ENCODE measurements around the gene PTN.

The PTN gene

GRCh38 chr7:137335814-137336213, 7.7 kb downstream of the PTN start (continued):
- no peak for TF ChIP-seq ZNF302 (tag by site-specific recombination; IDR thresholded peaks at IDR 0.05; ENCODE audit: low read depth)
- TF ChIP-seq, protein P1, sequence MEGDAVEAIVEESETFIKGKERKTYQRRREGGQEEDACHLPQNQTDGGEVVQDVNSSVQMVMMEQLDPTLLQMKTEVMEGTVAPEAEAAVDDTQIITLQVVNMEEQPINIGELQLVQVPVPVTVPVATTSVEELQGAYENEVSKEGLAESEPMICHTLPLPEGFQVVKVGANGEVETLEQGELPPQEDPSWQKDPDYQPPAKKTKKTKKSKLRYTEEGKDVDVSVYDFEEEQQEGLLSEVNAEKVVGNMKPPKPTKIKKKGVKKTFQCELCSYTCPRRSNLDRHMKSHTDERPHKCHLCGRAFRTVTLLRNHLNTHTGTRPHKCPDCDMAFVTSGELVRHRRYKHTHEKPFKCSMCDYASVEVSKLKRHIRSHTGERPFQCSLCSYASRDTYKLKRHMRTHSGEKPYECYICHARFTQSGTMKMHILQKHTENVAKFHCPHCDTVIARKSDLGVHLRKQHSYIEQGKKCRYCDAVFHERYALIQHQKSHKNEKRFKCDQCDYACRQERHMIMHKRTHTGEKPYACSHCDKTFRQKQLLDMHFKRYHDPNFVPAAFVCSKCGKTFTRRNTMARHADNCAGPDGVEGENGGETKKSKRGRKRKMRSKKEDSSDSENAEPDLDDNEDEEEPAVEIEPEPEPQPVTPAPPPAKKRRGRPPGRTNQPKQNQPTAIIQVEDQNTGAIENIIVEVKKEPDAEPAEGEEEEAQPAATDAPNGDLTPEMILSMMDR (tag by site-specific recombination; IDR thresholded peaks at IDR 0.05) = no peak

GRCh38 chr7:137331378-137331777, 12.2 kb downstream of the PTN start:
- Histone ChIP-seq H3K27ac (ENCODE audit: extremely low read depth, low read depth, low read length) (no peak overlapping the region), H3K4me1 (ENCODE audit: control insufficient read depth, insufficient read depth, low read length) (no peaks in the 10 kb centered on the region), H3K36me3 (ENCODE audit: control insufficient read depth in 2 of 2, insufficient read depth in 1 of 2, low read length in 2 of 2) (no peaks in the 10 kb centered on the region), H3K9me3 (ENCODE audit: control insufficient read depth, insufficient read depth, low read depth, low read length) (no peaks in the 10 kb centered on the region), H3K4me3 (ENCODE audit: low read depth, low read length) (no peak overlapping the region)
- CTCF ChIA-PET = interaction anchor here (0.7 kb wide), 1 partner anchor 95 kb away, joined by 3 read pairs; no protein-coding TSS in a partner anchor
- TF ChIP-seq ZNF777 (tag by site-specific recombination; IDR thresholded peaks at IDR 0.05; ENCODE audit: borderline replicate concordance) (no peak), ZNF26 (tag by site-specific recombination; IDR thresholded peaks at IDR 0.05) (no peak), ZNF830 (tag by site-specific recombination; IDR thresholded peaks at IDR 0.05; ENCODE audit: low read depth) (no peak), ZNF670 (tag by site-specific recombination; IDR thresholded peaks at IDR 0.05; ENCODE audit: low read depth) (no peak), ZNF311 (tag by site-specific recombination; IDR thresholded peaks at IDR 0.05; ENCODE audit: borderline replicate concordance) (no peak), ZNF16 (tag by site-specific recombination; IDR thresholded peaks at IDR 0.05; ENCODE audit: low read depth) (no peak), ZNF549 (tag by site-specific recombination; IDR thresholded peaks at IDR 0.05) (no peak), ZNF580 (tag by site-specific recombination; IDR thresholded peaks at IDR 0.05) (no peak), SP2 (tag by site-specific recombination; IDR thresholded peaks at IDR 0.05) (no peak)
- TF ChIP-seq, protein P2, sequence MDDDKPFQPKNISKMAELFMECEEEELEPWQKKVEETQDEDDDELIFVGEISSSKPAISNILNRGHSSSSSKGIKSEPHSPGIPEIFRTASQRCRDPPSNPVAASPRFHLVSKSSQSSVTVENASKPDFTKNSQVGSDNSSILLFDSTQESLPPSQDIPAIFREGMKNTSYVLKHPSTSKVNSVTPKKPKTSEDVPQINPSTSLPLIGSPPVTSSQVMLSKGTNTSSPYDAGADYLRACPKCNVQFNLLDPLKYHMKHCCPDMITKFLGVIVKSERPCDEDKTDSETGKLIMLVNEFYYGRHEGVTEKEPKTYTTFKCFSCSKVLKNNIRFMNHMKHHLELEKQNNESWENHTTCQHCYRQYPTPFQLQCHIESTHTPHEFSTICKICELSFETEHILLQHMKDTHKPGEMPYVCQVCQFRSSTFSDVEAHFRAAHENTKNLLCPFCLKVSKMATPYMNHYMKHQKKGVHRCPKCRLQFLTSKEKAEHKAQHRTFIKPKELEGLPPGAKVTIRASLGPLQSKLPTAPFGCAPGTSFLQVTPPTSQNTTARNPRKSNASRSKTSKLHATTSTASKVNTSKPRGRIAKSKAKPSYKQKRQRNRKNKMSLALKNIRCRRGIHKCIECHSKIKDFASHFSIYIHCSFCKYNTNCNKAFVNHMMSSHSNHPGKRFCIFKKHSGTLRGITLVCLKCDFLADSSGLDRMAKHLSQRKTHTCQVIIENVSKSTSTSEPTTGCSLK (tag by site-specific recombination; IDR thresholded peaks at IDR 0.05) = no peak
- POLR2A ChIA-PET = no interaction called here

DNA sequence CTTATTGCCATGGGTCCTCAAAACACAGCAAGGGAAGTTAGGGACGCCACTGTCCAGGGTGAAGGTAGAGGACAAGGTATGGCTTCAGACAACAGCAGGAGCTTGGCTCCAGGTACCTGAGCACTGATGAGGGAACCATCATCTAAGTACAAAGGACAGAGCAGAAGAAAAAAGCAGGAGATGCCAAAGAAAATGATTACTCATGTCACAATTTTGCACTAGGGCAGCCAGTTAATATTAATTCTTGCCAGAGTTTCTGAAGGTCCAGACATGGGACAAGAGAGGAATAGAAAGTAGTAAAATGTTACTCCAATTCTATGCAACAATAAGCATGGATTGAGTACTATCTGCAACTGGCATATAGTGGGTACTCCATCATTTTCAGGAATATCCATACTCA, 14.1 kb downstream of the PTN start:
- Histone ChIP-seq H3K4me1 (ENCODE audit: control insufficient read depth, insufficient read depth, low read length) (no peaks in the 10 kb centered on the region), H3K36me3 (ENCODE audit: control insufficient read depth in 2 of 2, insufficient read depth in 1 of 2, low read length in 2 of 2) (no peaks in the 10 kb centered on the region), H3K9me3 (ENCODE audit: control insufficient read depth, insufficient read depth, low read depth, low read length) (no peaks in the 10 kb centered on the region), H3K27ac (ENCODE audit: extremely low read depth, low read depth, low read length) (no peak overlapping the region), H3K4me3 (ENCODE audit: low read depth, low read length) (no peak overlapping the region)
- CTCF ChIA-PET = no interaction called here
- POLR2A ChIA-PET = no interaction called here
- TF ChIP-seq, protein P3, sequence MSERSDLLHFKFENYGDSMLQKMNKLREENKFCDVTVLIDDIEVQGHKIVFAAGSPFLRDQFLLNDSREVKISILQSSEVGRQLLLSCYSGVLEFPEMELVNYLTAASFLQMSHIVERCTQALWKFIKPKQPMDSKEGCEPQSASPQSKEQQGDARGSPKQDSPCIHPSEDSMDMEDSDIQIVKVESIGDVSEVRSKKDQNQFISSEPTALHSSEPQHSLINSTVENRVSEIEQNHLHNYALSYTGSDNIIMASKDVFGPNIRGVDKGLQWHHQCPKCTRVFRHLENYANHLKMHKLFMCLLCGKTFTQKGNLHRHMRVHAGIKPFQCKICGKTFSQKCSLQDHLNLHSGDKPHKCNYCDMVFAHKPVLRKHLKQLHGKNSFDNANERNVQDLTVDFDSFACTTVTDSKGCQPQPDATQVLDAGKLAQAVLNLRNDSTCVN (tag by site-specific recombination; optimal IDR thresholded peaks at IDR 0.05) = no peak
- TF ChIP-seq MZF1 (tag by site-specific recombination; IDR thresholded peaks at IDR 0.05; ENCODE audit: borderline replicate concordance) (no peak), ZBTB8A (tag by site-specific recombination; IDR thresholded peaks at IDR 0.05) (no peak), ZNF549 (tag by site-specific recombination; IDR thresholded peaks at IDR 0.05) (no peak), ZNF621 (tag by site-specific recombination; IDR thresholded peaks at IDR 0.05) (no peak), ZIC2 (tag by site-specific recombination; IDR thresholded peaks at IDR 0.05) (no peak), ZNF600 (tag by site-specific recombination; IDR thresholded peaks at IDR 0.05) (no peak), ZNF548 (tag by site-specific recombination; IDR thresholded peaks at IDR 0.05) (no peak), ZNF362 (tag by site-specific recombination; IDR thresholded peaks at IDR 0.05) (no peak), ZNF211 (tag by site-specific recombination; IDR thresholded peaks at IDR 0.05; ENCODE audit: low read depth) (no peak), ZNF514 (tag by site-specific recombination; IDR thresholded peaks at IDR 0.05) (no peak), OSR2 (tag by site-specific recombination; IDR thresholded peaks at IDR 0.05) (no peak), ZNF184 (tag by site-specific recombination; IDR thresholded peaks at IDR 0.05) (no peak)

All from HEK293 (cell line).